Astrocyte of the cerebellum (primary cell): ENCODE results near the gene MGAT4B.
A peak's percentile ranks its signal among the peaks of the same experiment; 100 is the strongest.

Experiments used
- DNase-seq: peaks from one replicate; pipeline ENCODE4 v3.0.0-alpha.2; 2011; ENCODE audit warnings: low read depth
- H3K4me3 ChIP-seq: 2 replicates; pipeline ENCODE4 v1.5.1; 2011; ENCODE audit warnings: mild to moderate bottlenecking, low read depth, low read length, moderate library complexity
- CTCF ChIP-seq: IDR thresholded peaks from 2 replicates; pipeline ENCODE4 v1.5.1; 2012; ENCODE audit warnings: low read length, low read depth, moderate library complexity, mild to moderate bottlenecking; ENCODE audit errors: missing control alignments
- in situ Hi-C: cut with HindIII; loops from 2 replicates; pipeline ENCODE4 v1.10.0; 2017; ENCODE audit warnings: low sequenced_read_pairs

MGAT4B gene

GRCh38 chr5:179763215-179763945 is 43.3 kb downstream of the MGAT4B start:
- no peak overlapping the region for H3K4me3 ChIP-seq

GRCh38 chr5:179762781-179763176 is 43.9 kb downstream of the MGAT4B start:
- H3K4me3 ChIP-seq, result no peak overlapping the region
- in situ Hi-C loops, result no loop called here
- TF ChIP-seq CTCF, result no peak
- no peak for DNase-seq

More at GRCh38 chr5:179763215-179763945, 43.3 kb downstream of the MGAT4B start:
- TF ChIP-seq CTCF, result peak; percentile 92
- peak; percentile 78 for DNase-seq
- in situ Hi-C loops, result no loop called here

GRCh38 chr5:179762079-179762780 is 44.4 kb downstream of the MGAT4B start:
- TF ChIP-seq CTCF, result no peak
- in situ Hi-C loops, result no loop called here
- H3K4me3 ChIP-seq, result no peak overlapping the region
- no peak for DNase-seq

- no peak for TF ChIP-seq CTCF
- DNase-seq, result no peak
- in situ Hi-C loops, result loop anchor here (5.0 kb wide), 1 partner anchor 67 kb away; no protein-coding TSS in a partner anchor
- no peak overlapping the region for H3K4me3 ChIP-seq
Measured at GRCh38 chr5:179759581-179760551, 46.8 kb downstream of the MGAT4B start.

GRCh38 chr5:179758955-179759354 is 47.7 kb downstream of the MGAT4B start:
- no peak for TF ChIP-seq CTCF
- in situ Hi-C loops, result loop anchor here (5.0 kb wide), 1 partner anchor 68 kb away; no protein-coding TSS in a partner anchor
- H3K4me3 ChIP-seq, result no peak overlapping the region
- DNase-seq, result no peak

GRCh38 chr5:179755022-179755421 is 51.6 kb downstream of the MGAT4B start:
- TF ChIP-seq CTCF, result no peak
- no peak for DNase-seq
- in situ Hi-C loops, result loop anchor here (5.0 kb wide), 1 partner anchor 72 kb away; no protein-coding TSS in a partner anchor
- no peak overlapping the region for H3K4me3 ChIP-seq
